Measurements from ENCODE around the gene VPS50.

GRCh38 chr7:93307943-93308342, 75.8 kb downstream of the VPS50 start:
- no peak for TF ChIP-seq EP300 (IDR thresholded peaks at IDR 0.05)
- no peak for TF ChIP-seq CTCF (IDR thresholded peaks at IDR 0.05)
- TF ChIP-seq POLR2A (IDR thresholded peaks at IDR 0.05): no peak
